GM21390 (cell line): Measurements from ENCODE around the gene USP3.
A peak's percentile ranks its signal among the peaks of the same experiment; 100 is the strongest.

Experiments
- ATAC-seq: cut with Tn5 transposase; IDR thresholded peaks from one replicate; pipeline ENCODE4 v1.9.1; 2021; ENCODE audit not compliant: unreplicated experiment

USP3 gene

DNA sequence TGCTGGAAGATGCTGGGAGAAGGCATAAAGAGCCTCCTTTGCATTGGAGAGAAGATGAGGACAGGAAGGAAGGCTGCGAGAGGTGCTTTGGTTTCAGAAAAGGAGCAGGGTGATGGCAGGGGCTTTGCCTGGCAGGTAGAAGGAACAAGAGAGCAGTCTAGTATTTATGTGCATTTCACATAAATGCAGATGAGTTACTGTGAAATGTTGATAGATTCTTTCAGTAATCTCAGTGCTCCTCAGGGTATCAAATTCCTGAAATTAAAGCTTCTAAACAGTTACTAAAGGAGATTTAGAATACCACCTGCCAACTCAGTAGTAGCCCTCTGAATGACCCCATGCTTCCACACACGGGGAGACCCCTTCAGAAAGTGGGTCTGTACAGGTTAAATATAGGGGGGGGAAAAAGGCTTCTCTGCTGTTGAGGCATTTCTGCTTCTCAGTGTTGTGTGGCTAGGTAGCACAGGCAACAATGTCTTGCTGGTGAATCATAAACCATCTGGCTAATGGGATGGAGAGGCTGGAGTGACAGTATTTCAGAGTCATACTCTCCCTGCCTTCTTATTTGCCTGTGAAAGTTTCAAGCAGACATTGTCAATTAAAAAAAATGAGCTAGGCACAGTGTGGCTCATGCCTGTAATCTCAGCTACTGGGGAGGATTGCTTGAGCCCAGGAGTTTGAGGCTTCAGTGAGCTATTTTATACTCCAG, 78.5 kb downstream of the USP3 start:
- ATAC-seq, result no peak

GRCh38 chr15:63586790-63587189, 82.4 kb downstream of the USP3 start:
- ATAC-seq, result no peak

GRCh38 chr15:63587527-63587926, 83.1 kb downstream of the USP3 start:
- ATAC-seq, result no peak

DNA sequence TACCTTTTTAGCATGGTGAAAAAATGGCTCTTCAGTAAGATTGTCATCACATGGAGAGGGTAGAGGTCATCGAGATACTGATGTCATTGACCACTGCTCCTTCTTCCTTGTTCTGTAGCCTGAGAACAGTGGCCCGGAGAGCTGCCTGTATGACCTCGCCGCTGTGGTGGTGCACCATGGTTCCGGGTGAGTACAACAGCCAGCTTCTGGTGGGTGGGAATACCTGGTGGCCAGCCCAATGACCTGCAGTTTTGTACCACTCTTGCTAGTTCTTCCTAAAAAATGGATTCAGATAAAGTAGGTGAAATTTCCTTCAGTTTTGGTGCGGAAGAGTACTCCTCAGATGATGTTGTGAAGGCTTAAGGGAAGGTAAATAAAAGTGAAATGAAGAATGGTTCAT, 84.4 kb downstream of the USP3 start:
- ATAC-seq, result no peak

DNA sequence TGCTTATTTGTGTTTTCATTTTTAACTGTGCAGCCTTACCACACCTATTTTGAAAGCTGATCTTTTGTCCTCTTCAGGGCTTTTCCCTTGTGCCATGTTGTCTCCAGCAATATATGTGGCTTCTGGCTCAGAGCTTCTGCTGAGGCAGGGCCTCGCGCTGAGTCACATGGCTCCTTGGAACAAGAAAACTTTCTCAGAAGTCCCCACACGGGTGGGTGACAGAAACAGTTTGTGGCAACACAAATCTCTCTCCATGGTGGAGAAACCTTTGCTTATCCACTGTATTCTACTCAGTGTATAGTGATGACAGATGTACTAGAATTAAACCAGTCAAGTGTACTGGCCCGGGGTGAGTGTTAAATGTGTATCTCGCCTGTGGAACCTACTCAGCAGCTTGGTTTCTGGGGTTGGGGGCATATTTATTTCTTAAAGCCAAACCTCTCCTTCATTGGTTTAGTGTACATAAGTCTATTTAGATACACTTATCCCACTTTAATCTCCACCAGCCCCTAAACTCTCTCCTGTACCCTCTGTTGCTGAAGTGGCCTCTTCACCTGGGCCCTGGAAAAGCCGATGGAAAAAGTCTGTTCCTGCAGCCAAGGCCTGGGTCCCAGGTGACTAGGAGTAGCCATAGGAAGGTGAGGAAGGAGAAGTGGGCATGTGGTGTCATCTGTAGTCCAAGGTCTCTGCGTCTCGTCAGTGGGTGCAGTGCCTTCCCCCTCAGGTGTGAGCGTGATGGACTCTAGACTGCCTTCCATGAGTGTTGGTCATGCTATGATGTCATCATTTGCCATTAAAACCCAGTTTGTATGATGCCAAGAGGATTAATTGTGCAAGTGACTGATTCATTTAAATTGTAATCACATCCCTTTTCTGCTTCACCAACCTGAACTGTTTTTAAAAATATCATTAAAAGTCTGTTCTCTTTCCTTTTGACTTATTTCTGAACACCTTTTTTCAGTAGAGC, 89.6 kb downstream of the USP3 start:
- no peak for ATAC-seq

DNA sequence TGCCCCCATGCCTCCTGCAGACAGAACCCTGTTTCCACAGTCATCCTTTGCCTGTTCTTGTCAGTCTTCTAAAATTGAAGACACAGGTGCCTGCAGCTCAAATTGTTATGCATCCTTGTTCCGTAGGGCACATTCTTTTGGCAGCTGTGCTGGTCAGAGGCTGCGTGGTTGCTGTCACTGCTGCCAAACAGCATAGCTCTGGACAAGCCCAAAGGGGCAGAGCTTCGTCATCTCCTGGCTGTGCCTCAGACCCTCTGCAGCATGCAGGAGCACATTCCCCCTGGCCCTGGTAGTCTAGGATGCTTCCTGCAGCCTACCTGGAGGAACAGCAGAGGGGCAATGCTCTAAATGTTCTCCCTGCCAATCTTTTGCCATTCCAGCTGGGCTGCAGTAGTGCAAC, 90.7 kb downstream of the USP3 start:
- no peak for ATAC-seq

DNA sequence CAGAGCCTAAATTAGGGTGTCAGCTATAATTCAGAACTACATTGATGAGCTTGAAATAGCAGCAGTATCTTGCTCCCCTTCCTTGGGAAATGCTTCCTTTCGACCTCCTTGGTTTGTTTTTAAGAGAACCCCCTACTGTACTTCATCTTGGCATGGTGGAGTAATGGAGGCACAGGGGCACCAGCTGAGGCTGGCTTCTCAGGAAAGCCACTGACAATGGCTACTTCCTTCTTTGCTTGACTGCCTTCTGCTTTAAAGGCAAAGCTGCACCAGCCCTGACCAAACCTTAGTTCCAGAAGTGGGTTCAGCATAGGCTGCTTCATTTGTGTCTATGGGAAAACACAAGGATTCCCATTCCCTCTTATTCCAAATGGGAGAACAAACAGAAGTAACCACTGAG, 91.3 kb downstream of the USP3 start:
- ATAC-seq, result no peak

DNA sequence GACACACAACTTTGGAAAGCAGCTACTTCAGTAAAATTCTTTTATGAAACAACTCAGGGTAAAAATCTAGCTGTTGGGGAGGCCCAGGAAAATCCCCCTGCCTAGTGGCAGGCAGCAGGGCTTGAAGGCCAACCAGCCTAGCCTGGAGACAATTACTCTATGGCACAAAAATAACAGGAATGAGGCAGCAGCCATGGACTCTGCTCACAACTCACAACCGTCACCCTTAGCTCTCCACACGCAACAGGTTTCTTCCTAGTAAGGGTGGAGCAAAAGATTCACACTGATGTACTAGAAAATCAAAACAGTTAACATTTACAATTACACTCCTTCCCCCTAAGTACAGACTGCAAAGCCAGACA, 92.3 kb downstream of the USP3 start:
- no peak for ATAC-seq

DNA sequence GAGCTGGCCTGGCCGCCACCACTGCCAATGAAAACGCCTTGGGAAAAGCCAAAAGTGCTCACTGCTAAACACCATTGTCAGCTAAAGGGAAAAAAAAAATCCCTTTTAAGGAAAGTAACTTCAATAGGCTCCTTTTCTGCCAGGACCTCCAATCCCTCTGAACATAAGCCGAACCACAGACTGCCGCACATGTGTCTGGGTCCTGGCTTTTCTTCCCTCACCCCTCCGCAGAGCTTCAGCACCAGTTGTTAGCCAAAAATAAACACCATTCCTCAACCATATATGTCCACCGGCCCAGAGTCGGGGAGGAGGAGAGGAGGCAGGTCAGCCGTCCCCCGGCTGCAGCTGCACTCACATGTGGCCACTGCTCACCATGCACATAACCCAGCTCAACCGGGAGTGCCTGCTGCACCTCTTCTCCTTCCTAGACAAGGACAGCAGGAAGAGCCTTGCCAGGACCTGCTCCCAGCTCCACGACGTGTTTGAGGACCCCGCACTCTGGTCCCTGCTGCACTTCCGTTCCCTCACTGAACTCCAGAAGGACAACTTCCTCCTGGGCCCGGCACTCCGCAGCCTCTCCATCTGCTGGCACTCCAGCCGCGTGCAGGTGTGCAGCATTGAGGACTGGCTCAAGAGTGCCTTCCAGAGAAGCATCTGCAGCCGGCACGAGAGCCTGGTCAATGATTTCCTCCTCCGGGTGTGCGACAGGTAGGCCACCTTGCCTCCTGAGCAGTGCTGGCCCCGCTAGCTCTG, 92.8 kb downstream of the USP3 start, which contains the start of gene FBXL22:
Gene FBXL22 (plus strand): TSS at position 350 of the 753 bp plus-strand sequence. CDS start 6 bp downstream, at position 356.
- no peak for ATAC-seq

DNA sequence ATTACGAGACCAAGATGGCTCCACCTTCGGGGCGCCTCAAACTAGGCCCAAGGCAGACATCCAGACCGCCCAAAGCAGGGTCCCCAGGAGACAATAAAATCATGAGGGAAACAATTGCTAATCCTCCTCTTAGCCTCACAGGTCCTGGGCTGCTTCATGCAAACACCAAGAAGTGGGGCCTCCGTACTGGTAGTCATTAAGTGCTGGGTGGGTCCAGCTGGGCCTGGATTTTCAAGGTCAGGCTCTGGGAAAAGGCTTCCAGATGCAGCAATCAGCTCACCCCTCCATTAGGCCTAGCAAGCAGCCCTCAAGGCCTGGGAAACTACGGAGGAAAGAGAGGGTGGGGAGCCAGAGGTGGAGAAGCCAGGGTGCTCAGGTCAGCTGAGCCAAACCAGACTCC, 93.4 kb downstream of the USP3 start:
- ATAC-seq, result no peak

DNA sequence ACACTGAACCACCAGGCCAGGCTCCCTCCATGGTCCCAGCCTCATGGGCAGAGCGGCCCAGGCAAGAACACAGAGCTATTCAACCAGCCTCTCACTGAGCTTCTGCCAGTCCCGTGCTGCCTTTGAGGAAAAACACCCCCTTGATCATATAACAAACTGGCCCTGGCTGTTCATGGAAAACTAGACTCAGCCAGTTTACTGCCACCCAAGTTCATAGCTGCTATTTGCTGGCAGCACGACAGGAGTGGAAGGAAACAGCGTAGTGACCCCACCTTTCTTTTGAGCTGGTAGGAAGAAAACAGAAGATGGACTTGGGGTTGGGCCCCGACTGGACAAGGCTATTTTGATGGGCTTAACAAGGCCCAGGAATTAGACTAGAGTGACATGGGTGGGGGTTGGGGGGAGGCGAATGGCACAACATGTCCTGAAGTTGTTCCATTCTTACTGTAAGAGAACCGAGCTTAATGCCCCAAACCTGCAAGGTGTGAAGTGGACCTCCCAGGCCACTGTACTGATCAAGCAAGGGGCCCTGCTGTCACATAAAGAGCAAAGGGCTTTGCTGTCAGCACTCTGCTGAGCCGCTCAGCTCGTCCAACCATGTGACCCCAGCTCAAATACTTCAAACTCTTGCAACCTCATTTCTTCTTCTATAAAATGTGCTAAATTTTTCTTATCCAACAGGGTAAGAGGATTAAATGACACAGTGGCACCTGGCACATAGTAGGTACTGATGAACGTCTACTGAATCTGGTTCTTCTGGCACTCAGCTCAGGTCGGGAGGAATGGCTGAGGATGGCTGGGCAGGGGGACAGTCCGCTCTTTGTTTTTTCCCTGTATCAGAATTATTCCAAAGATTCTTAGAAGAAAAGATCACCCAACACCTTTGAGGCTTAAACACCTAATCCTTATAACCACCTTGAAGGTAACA, 94.3 kb downstream of the USP3 start:
- ATAC-seq, result no peak

DNA sequence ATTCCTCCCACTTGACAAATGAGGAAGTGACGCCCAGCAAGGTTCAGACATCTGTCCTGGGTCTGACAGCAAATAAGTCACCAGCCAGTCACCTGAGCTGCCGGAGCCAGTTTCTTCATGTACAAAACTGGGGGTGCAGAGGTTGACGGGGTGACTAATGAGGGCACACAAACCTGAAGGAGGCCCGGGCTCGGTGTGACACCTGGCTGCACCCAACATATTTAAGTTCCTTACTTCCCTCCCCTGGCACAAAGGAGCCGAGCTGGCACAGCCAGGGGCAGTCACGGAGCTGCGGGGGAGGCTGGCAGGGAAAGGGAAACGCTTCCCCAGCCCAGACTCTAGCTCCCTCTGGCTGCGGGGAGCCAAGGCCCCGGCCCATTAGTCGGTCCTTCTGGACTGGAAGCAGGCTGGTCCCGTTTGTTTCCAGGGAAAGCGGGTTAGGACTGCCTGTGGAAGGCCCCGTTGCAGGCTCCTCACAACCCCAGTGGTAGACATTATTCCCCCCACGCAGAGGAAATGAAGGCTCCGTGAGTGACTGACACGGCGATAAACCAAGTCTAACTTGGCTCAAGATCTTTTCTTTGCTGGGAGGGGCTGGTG, 95.1 kb downstream of the USP3 start:
- no peak for ATAC-seq

DNA sequence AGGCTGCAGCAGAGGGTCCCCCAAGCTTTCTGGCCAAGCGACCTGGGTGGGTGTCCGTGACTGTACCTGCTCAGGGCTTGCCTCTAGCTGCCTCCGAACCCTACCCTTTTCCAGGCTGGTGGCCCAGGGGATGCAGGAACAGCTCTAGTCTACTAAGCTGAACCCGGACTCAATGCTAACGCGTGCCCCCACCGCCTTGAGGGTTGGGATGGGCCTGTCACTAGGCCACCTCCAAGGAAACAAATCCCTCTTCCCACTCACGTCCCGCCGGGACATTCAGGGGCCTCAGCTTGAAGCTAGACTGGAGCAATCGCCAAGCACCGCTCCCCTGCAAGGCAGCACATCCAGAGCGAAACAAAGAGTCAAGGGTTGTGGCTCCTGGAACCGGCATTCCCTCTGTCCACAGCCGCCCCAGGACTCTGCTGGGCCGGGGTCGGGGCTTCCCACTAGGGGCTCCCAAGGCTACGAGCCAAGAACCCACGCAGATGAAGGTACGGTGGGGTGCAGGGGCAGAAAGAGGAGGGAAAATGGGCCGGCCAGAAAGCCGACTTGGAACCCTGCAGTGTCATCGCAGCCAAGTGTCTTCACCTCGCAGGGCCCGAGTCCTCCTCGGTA, 95.7 kb downstream of the USP3 start:
- peak; percentile 2 for ATAC-seq

DNA sequence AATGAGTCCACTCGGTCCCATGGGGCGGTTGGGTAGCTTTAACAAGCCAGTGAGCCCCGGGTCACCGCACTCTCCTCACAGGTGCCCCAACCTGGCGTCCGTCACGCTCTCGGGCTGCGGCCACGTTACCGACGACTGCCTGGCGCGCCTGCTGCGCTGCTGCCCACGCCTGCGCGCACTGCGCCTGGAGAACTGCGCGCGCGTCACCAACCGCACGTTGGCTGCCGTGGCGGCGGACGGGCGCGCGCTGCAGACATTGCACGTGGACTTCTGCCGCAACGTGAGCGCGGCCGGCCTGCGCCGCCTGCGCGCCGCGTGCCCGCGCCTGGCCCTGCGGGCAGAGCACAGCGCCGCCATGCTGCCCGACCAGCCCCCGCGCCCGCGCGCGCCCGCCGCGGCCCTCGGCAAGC, 96.2 kb downstream of the USP3 start:
- ATAC-seq, result peak; percentile 65

GRCh38 chr15:63601026-63601703, 96.8 kb downstream of the USP3 start:
- ATAC-seq, result peak; percentile 8

GRCh38 chr15:63601704-63602185, 97.4 kb downstream of the USP3 start:
- no peak for ATAC-seq

DNA sequence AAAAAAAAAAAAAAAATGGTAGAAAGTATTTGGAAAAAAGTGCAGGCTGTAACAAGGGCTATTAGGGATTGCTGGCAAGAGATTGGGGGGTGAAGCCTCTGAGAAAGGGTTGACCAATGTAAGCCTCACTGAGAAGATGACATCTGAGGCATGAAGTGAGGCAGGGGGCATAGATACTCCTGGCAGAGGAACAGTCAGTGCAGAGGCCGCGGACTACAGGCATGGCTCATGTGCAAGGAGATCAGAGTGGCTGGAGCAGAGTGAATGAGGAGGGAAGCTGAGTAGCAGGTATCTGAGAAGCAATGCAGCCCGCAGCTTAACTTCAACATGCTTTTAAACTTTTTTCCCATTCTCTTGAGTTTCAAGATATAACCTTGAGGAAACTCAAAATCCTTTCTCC, 98.2 kb downstream of the USP3 start:
- no peak for ATAC-seq

DNA sequence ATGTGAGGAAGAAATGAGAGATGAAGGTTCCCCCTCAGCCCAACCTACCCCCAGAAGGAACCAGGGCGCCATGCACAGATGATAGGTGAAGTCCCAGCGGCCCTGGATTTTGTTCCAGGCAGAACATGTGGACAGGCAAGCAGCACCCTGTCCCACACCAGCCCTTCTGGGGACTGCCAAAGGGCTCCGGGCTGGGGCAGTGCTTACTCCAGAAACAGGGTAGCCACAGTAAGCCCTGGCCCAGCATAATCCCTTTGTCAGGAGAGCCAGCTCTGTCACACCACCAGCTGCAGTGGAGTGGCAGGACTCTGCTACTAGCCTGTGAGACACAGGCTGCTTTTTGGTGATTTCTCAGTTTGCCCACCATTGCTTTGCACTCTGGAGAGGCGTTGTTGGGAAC, 99.1 kb downstream of the USP3 start:
- ATAC-seq, result no peak

DNA sequence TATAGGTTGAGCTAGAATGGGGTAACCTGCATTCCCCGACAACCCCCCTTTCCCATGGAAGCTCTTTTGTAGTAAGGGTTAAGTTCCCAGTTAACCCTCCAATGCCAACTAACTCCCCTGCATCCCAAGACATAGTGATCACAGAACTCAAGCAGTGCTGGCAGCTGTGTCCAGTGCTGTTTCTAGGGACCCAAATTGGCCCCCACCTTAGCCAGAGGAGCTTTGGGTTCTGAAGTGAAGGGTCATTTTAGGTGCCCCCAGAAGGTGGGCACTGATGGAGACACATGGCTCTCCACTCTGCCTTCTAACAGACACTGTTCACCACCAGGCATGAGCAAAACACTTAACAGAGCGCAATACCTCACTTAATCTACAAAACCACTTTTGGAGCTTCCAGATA, 99.9 kb downstream of the USP3 start:
- no peak for ATAC-seq
